GM21526 (cell line): ENCODE measurements around the gene RALY.

Source experiments
- ATAC-seq: cut with Tn5 transposase; IDR thresholded peaks from one replicate; pipeline ENCODE4 v1.9.1; 2021; ENCODE audit warnings: moderate library complexity; ENCODE audit not compliant: unreplicated experiment, low FRiP score

Gene RALY

GRCh38 chr20:33993576-33994221 is at the start of gene RALY:
Gene RALY, plus strand, starts transcription at chr20:33993911. Its CDS starts 78,164 bp downstream, at chr20:34072075.
- peak; percentile 62 for ATAC-seq

GRCh38 chr20:33944914-33945313 is 48.8 kb upstream of the RALY start:
- ATAC-seq, result no peak

GRCh38 chr20:33945391-33946081 is 48.2 kb upstream of the RALY start:
- no peak for ATAC-seq

DNA sequence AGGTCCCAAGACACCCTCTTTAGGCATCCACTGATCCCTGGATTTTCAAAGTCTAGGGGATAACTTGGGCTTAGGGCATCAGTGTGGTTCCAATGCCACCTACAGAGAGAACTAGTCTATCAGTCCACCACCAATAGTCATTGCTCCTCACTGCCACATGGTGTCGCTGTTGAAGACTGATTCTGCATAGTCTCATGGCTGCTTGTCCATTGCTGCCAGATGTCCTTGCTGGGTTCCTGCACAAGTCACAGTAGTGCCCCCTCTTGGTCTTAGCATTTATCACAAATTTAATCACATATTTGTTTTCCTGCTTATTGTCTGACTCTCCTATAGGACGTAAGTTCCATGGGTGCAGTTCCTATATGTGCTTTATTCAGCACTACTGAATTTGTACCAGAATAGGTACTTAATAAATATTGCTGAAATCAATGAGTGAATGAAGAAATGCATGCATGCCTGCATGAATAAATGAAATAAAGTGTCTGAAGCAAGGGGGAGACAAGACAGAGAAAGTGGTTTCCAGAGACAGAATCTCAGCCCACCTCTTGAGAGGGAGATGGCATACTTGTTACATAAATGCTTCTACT is 45.9 kb upstream of the RALY start:
- no peak for ATAC-seq

DNA sequence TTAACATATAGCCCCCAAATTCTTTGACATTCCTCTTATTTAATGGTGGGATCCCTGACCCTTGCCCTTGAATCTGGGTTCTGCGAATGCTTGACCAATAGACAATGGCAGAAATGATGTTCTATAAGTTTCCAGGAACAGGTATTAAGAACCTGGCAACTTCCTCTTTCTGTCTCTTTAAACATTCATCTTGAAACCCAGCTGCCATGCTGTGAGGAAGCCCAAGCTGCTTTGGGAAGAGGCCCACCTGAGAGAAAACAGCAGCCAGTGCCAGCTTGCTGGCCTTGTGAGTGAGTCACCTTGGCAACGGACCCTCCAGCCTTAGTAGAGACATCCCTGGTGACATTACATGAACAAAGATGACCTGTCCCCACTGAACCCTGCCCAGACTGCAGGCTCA is 45.2 kb upstream of the RALY start:
- no peak for ATAC-seq

GRCh38 chr20:33951171-33951570 is 42.5 kb upstream of the RALY start:
- no peak for ATAC-seq

GRCh38 chr20:33954504-33954903 is 39.2 kb upstream of the RALY start:
- no peak for ATAC-seq

- ATAC-seq, result no peak
Observed at GRCh38 chr20:33963751-33964150, 30.0 kb upstream of the RALY start.

DNA sequence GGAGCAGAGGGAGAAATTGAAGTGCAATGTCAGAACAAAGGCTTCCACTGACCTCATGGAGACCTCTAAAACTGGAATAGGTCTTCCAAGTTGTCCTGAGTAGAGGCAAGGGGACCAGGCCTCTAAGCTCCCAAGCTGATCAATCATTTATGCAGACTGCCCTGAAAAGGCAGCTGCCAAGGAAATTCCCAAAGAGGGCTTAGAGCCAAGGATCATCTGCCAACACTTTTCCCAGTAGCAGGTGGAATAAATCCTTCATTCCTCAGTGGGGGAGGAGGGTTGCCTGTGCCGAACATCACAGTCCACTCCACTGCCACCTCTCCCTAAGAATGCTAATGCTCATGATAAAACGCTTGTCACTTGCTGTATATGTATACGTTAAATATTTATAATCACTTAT is 29.3 kb upstream of the RALY start:
- ATAC-seq, result no peak

DNA sequence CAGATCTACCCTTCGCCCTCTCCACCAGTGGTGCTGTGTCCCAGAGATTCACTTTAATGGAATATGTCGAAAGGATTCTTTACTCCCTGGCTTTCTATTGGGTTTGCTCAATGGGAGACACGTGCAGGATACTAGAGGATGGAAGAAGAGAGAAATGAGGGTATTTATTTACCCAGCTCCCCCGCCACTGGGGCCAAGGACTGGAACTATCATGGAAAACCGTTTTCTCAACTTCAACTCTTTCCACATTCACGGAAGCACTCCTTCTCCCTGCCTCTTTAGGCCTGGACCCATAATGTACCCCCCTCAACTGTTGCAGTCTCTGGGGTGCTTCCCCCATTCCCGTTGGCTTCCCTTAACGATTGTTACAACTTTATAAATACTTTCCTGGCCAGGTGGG is 26.6 kb upstream of the RALY start:
- no peak for ATAC-seq

- ATAC-seq, result no peak
Observed at GRCh38 chr20:33969563-33969962, 24.1 kb upstream of the RALY start.

- ATAC-seq, result no peak
Observed at GRCh38 chr20:33970229-33970628, 23.5 kb upstream of the RALY start.

GRCh38 chr20:33971147-33971975 is 22.4 kb upstream of the RALY start:
- no peak for ATAC-seq

- no peak for ATAC-seq
Observed at GRCh38 chr20:33976959-33977358, 16.8 kb upstream of the RALY start.

GRCh38 chr20:33977535-33977934 is 16.2 kb upstream of the RALY start:
- ATAC-seq, result no peak

DNA sequence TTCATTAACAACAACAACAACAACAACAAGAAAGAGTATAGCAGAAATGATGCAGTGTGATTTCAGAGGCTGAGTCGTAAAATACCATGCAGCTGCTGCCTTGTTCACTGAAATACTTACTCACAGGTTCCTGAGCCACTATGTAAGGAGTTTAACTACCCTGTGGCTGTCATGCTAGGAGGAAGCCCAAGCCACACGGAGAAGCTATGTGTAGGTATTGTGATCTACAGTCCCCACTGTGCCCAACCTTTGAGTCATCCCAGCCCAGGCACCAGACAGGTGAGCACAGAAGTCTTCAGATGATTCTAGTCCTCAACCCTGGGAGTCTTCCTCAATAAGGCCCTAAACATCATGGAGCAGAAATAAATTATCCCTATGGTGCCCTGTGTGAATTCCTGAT is 14.6 kb upstream of the RALY start:
- ATAC-seq, result no peak

DNA sequence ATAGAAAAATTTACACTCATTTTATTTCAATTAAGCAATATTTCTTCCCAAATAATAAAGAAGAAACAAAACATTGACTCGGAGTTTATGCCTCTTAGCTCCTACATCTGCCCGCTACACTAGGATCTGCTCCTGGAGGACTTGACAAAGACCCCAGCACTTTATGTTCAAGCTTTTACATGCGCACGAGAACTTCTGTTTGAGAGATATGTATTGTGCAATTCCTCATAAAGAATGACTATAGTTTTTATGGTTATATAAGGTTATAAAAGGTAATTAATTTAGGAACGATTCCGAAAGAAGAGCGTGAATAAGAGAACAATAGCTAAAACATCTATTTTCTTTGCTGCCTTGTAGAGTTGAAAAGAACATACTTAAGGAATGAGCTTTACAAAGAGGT is 12.4 kb upstream of the RALY start:
- no peak for ATAC-seq

DNA sequence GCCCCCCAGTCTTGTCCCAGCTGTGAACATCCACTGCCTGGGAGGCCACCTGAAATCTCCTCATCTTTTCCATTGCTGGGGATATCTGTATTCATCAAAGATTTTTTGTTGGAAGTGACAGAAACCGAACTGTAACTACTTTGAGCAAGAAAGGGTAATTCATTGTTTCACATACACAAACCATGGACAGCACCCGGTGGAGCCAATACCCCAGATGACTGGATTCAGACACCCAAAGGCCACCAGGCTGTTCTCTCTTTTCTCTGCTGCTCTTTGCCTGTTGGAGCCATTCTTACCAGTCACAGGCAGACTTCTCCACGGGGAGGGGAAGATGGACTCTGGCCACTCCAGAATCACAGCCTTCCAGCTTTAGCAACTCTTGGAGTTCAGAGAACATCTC is 11.7 kb upstream of the RALY start:
- ATAC-seq, result no peak

DNA sequence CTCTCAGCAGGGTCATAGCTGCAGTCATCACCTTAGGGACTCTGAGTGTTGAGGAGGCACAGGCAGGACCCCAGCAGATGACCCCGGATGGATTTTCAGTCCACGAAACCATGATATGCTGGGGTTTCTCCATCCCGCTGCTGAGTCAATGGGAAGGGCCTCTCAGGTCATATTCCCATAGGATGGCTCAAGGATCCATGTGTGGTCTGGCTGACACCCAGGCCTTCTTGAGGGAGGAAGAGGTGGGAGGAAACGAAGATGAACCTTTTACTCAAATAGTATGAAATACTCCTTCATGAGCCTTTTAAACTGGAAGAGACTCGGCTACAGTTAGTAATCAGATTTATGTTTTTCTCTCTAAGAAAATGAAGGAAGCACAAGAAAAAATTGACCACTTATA is 10.3 kb upstream of the RALY start:
- ATAC-seq, result no peak

- no peak for ATAC-seq
Observed at GRCh38 chr20:33984182-33984719, 9.5 kb upstream of the RALY start.

GRCh38 chr20:33985280-33985679 is 8.4 kb upstream of the RALY start:
- no peak for ATAC-seq
